HG03064 (cell line): ENCODE results near the gene MROH8.

Experiments
- ATAC-seq: cut with Tn5 transposase; IDR thresholded peaks from one replicate; pipeline ENCODE4 v1.9.1; 2021; ENCODE audit warnings: low read depth; ENCODE audit not compliant: unreplicated experiment

The MROH8 gene

DNA sequence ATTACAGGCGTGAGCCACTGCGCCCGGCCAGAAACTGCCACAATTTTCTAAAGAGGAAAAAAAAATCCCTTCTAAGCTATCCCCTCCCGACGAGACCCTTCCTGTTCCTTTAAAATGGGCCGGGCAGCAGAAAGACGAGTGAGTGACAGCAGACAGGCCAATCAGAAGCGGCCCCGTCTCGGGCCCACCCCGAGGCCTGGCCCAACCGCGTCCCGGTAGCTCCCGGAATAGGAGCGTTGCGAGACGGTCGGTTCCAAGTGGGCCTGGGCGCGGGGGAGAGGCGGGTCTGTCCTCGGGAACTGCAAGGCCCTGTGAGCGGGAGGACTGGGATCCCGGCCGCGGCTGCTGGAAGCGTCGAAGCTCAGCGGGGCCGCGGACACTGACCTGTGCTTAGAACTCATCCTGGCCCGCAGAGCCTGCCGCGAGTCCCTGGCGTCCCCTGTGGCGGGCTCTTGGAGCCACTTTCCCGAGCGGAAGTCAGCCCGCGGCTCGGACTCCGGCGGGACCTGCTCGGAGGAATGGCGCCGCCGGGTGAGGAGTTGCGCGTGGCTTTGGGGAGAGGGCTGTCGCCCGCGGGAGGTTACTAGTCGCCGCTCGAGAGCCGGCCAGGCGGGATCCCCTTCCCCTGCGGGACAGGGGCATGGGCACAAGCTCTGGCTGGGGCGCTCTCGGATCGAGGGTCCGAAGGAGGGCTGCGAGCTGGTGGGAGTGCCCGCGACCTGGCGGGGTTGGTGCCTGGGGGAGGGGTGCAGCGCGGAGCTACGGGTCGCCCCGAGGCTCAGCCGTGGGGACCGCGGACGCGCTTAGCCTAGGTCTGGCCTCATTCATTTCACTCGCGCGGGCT, at the start of gene MROH8, which contains the start of gene RPN2:
TSS of gene MROH8 (minus strand) at position 710 of the 844 bp plus-strand sequence.
TSS of gene RPN2 (plus strand) at position 492 of the 844 bp plus-strand sequence. CDS start at position 519, 27 bp downstream.
- ATAC-seq, result peak; percentile 83

- no peak for ATAC-seq
These were observed 49.3 kb upstream of the MROH8 start for GRCh38 chr20:37228656-37229055.

GRCh38 chr20:37228082-37228481, 48.7 kb upstream of the MROH8 start:
- ATAC-seq, result no peak

DNA sequence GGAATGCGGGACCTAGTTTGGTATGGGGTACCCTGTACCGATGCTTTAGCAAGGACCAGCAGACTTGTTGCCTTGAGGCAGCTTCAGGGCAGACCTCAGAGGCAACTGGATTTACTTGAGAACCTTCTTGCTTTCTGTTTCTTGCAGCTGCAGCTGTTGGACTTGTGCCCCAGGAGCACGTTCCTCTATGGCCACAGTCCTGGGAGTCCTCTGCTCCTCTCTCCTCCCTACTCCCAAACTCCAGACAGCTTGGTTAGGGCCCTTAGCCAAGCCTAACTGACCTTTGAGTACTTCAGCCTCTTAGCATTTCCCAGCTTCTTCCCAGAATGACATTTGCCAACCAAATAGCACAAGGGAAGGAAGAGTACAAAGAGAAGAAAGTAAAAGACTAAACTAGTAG, 47.5 kb upstream of the MROH8 start:
- ATAC-seq, result no peak

- ATAC-seq, result no peak
These were observed 45.8 kb upstream of the MROH8 start for GRCh38 chr20:37225146-37225545.

- no peak for ATAC-seq
These were observed 43.7 kb upstream of the MROH8 start for GRCh38 chr20:37223053-37223452.

DNA sequence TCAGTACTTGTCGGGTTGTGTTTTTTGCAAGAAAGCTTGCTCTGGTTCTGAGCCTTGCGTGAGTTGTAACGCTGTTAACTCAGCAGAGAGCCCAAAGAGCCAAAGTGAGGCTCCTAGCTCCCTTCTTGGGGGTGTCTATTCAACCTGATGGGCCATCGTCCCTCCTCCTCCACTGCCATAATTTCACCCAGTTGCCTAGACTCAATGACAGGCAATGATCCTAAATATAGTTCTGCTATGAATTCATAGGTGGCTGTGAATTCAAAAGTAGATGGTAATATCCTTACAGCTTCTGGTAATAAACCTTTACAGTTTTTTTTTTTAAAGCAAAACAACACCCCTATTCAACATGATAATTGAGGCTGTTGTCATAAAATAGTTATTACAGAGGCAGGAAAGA, 42.7 kb upstream of the MROH8 start:
- ATAC-seq, result no peak

DNA sequence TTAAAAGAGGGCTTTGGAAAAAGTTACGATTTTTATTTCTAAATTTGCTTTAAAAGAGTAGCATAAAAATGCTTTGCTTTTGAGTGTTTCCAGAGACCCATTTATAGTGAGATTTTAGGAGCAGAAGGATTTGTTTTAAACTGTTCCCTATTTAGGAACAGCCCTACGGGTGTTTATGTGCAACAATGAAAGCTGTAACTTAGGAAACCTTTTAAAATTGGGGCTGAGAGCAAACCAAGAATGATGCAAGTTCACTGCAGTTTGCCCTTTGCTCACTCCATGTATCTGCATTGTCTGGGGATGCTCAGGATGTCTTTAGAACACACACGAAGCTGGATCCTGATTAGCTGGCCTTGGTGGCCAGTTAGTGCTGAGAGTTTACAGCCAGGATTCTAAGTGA, 41.4 kb upstream of the MROH8 start:
- ATAC-seq, result no peak

GRCh38 chr20:37219751-37220668, 40.7 kb upstream of the MROH8 start:
- ATAC-seq, result no peak

DNA sequence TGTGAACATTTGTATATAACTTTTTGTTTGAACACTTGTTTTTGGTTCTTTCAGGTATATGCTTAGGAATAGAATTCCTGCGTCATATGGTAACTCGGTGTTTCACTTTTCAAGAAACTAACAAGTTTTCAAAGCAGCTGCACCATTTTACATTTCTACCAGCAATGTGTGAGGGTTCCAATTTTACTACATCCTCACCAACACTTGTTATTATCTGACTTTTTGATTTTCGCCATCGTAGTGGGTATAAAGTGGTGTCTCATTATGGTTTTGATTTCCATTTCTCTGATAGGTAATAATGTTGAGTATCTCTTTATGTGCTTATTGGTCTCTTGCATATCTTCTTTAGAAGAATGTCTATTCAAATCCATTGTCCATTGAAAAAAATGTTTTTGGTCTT, 39.6 kb upstream of the MROH8 start:
- ATAC-seq, result no peak

GRCh38 chr20:37218441-37218840, 39.1 kb upstream of the MROH8 start:
- no peak for ATAC-seq

DNA sequence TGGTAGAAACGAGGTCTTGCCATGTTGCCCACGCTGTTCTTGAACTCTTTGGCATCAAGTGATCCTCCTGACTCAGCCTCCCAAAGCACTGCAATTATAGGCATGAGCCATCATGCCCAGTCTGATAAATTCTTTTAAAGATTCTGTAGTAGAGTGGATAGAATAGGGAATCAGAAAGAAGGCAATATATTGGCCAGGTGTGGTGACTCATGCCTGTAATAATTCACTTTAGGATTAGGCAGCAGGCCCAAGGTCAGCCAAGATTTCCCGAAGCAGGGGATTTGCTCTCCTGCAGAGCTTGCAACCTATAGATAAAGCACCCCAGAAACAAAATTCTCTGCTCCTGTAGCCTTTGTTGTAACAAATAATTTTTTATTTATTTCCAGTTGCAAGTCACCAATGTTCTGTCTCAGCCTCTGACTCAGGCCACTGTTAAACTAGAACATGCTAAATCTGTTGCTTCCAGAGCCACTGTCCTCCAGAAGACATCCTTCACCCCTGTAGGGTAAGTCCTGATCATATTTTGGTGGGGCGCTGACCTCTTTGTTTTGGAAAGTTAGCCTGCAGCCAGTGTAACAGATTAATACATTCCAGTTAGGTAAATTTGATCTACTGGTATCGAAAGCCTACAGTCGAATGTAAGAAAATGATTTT, 30.4 kb upstream of the MROH8 start:
- no peak for ATAC-seq

DNA sequence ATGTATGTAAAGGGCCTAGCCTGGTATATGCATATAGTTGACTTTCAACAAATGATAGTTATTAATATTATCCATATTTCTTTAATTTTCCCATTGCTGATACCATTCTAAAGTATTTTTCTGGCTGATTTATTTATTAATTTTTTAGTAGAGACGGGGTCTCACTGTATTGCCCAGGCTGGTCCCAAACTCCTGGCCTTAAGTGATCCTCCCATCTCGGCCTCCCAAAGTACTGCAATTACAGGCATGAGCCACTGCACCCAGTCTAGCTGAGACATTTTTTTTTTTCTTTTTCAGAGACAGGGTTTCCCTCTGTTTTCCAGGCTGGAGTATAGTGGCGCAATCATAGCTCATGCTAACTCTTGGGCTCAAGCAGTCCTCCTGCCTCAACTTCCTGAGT, 29.8 kb upstream of the MROH8 start:
- ATAC-seq, result no peak

DNA sequence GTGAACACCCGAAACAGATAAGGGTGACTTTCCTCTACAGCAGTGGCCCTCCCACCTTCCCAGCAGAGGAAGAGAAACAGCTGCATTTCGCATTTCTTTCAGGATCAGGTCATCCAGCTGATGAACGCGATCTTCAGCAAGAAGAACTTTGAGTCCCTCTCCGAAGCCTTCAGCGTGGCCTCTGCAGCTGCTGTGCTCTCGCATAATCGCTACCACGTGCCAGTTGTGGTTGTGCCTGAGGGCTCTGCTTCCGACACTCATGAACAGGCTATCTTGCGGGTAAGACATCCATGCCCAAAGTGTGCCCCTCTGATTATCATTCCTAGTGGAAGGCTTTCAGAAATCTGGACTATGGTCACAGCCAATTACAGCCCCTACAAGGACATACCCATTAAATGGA, 27.8 kb upstream of the MROH8 start:
- ATAC-seq, result no peak

DNA sequence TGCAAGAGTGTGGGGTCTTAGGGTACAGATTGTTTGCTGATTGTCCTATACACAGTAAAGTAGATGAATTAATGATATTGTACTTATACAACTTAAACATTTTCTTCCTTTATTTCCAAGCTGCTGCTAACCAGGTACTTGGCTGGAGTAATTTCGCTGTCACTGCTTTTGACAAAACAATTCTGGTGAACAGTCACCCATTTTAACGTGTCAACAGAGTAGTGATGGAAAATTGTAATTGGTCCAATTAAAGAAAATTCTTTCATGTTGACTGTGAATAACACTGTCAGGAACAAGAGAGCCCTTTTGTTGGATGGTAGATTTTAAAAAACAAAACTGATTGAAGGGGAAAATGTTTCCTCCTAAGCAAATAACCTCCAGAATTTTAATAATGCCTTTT, 26.4 kb upstream of the MROH8 start:
- no peak for ATAC-seq

DNA sequence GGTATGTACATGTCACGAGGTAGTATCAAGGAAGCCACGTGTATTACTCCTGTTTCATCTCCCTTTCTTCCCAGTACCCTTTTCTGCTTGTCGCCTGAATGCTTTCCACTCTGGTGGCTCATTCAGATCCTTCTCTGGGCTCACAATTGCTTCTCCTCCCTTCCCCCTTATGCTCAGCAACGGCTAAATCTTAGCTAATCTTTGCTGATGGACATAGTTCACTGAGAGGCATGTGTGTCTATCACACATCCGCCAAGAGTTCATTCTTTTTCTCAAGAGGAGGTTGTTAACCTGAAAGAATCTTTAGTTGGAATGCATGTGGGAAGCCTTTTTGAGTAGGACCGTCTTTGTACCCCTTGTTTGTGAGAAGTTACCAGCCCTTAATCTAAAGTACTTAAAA, 25.8 kb upstream of the MROH8 start:
- no peak for ATAC-seq

GRCh38 chr20:37204056-37204455, 24.7 kb upstream of the MROH8 start:
- no peak for ATAC-seq

DNA sequence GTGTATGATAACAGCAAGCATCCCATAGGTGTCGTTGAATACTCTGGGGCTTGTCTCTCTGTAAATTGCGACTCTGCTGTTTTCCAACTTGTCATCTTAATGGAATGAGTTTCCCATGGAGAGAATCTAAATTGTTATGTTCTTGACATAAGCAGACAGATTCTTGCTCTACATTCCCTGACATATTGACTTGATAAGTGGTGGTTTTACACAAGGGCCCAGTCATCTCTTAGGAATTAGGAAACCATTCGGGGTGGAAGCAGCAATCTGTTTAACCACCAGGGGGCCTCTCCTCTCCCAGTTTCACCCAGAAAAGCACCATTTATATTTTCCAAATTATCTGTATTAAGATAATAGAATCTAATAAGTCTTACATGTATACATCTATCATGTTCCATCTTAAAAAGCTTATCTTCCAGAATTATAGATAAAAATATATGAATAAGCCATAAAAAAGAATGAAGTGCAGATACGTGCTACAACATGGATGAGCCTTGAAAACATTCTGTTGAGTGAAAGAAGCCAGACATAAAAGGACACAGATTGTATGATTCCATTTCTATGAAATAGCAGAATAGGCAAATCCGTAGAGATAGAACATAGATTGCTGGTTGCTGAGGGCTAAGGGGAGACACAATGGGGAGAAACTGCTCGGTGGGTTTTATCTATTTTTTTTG, 23.1 kb upstream of the MROH8 start:
- no peak for ATAC-seq

DNA sequence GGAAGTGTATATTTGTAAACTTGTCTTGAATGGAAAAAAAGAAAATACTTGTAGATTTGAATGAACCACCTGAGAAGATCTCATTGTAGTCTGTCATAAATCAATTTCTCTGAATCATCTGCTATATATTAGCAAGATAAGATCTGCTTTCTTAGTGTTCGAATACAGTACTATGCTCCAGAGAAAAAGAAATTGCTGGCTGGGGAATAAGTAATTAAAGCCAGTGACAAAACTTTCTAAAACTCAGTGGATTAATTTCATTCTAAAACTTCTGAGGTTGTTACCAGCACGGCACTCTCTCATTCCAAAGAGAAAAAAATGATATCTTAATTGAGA, 22.4 kb upstream of the MROH8 start:
- ATAC-seq, result no peak
